ENCODE results near the gene RHBDD1.

RHBDD1 gene

DNA sequence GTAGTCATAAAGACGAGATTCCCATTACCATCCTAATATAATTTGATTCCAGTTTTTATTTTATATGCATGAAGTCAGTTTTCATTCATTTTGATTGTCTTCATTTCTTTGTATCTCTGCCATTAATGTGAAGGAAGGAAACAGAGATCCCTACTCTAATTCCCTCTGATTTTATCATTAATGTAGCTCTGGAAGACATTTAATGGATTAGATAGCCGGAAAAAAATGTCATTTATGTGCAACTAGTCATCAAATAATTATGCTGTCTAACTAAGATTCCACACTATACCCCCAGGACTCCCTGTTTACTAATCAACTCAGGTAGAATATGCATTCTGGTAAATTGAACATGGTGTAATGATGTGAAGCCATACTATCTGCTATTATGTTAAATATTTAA is 19.9 kb downstream of the RHBDD1 start:
- WGBS (ENCODE audit: extremely low coverage, insufficient coverage, insufficient read length), result no CpG with 5 or more reads among the region's 2 CpGs
- H2AFZ ChIP-seq (ENCODE audit: insufficient read depth, low read length, poor library complexity), result no peak overlapping the region
- H3K27ac ChIP-seq (ENCODE audit: low read depth, low read length), result no peak overlapping the region
- H3K27me3 ChIP-seq (ENCODE audit: insufficient read depth, low read length), result no peaks in the 10 kb centered on the region
- no peaks in the 10 kb centered on the region for H3K36me3 ChIP-seq (ENCODE audit: control insufficient read depth in 1 of 2, insufficient read depth in 2 of 2, low read length in 2 of 2)
- no peak overlapping the region for H3K4me3 ChIP-seq (ENCODE audit: low read depth, low read length)
- no peak overlapping the region for H3K14ac ChIP-seq (ENCODE audit: low read length)
- no peaks in the 10 kb centered on the region for H3K9me3 ChIP-seq (ENCODE audit: insufficient read depth, low read depth, low read length)
- no peak overlapping the region for H3K18ac ChIP-seq (ENCODE audit: low read length)
- H3K79me1 ChIP-seq (ENCODE audit: low read length), result no peaks in the 10 kb centered on the region
- DNase-seq, result peak in 1 of 2 donors; percentile 22
- no peaks in the 10 kb centered on the region for H3K79me2 ChIP-seq (ENCODE audit: control insufficient read depth, insufficient read depth, low read length, poor library complexity)
- no peak overlapping the region for H3K4me2 ChIP-seq (ENCODE audit: low read length)
- H2BK120ac ChIP-seq (ENCODE audit: insufficient read depth, low read length, poor library complexity), result no peak overlapping the region
- H3K4ac ChIP-seq (ENCODE audit: low read depth, low read length), result no peak overlapping the region
- H3K23ac ChIP-seq (ENCODE audit: low read length), result no peak overlapping the region
- H4K12ac ChIP-seq (ENCODE audit: low read depth, low read length), result no peak overlapping the region
- H4K8ac ChIP-seq (ENCODE audit: low read depth, low read length), result no peak overlapping the region
- H2AK5ac ChIP-seq (ENCODE audit: low read length), result no peak overlapping the region
- no peak overlapping the region for H3K9ac ChIP-seq (ENCODE audit: low read length)
- no peak overlapping the region for H4K91ac ChIP-seq (ENCODE audit: low read depth, low read length)
- no peak overlapping the region for H2BK5ac ChIP-seq (ENCODE audit: low read depth, low read length, poor library complexity)
- no peak overlapping the region for H2BK12ac ChIP-seq (ENCODE audit: low read length)
- H3K4me1 ChIP-seq (ENCODE audit: control insufficient read depth in 1 of 2, insufficient read depth in 2 of 2, low read length in 2 of 2), result no peaks in the 10 kb centered on the region

- Histone ChIP-seq H3K79me1 (ENCODE audit: low read length) (no peaks in the 10 kb centered on the region), H3K27ac (ENCODE audit: low read depth, low read length) (no peak overlapping the region), H4K8ac (ENCODE audit: low read depth, low read length) (no peak overlapping the region), H3K79me2 (ENCODE audit: control insufficient read depth, insufficient read depth, low read length, poor library complexity) (no peaks in the 10 kb centered on the region), H2BK12ac (ENCODE audit: low read length) (no peak overlapping the region), H3K36me3 (ENCODE audit: control insufficient read depth in 1 of 2, insufficient read depth in 2 of 2, low read length in 2 of 2) (peaks cover 0 to 4% of the 10 kb centered on the region in 2 experiments), H4K12ac (ENCODE audit: low read depth, low read length) (no peak overlapping the region), H3K4ac (ENCODE audit: low read depth, low read length) (no peak overlapping the region), H3K23ac (ENCODE audit: low read length) (no peak overlapping the region), H3K14ac (ENCODE audit: low read length) (no peak overlapping the region), H3K18ac (ENCODE audit: low read length) (no peak overlapping the region), H2BK120ac (ENCODE audit: insufficient read depth, low read length, poor library complexity) (no peak overlapping the region), H3K9ac (ENCODE audit: low read length) (no peak overlapping the region), H2AK5ac (ENCODE audit: low read length) (no peak overlapping the region), H3K4me1 (ENCODE audit: control insufficient read depth in 1 of 2, insufficient read depth in 2 of 2, low read length in 2 of 2) (peaks cover 0 to 4% of the 10 kb centered on the region in 2 experiments), H2AFZ (ENCODE audit: insufficient read depth, low read length, poor library complexity) (no peak overlapping the region), H3K4me3 (ENCODE audit: low read depth, low read length) (no peak overlapping the region), H4K91ac (ENCODE audit: low read depth, low read length) (no peak overlapping the region), H3K9me3 (ENCODE audit: insufficient read depth, low read depth, low read length) (no peaks in the 10 kb centered on the region), H3K4me2 (ENCODE audit: low read length) (no peak overlapping the region), H3K27me3 (ENCODE audit: insufficient read depth, low read length) (no peaks in the 10 kb centered on the region), H2BK5ac (ENCODE audit: low read depth, low read length, poor library complexity) (no peak overlapping the region)
- DNase-seq, result no peak
Measured at GRCh38 chr2:226860087-226860486, 24.2 kb downstream of the RHBDD1 start.

- WGBS (ENCODE audit: extremely low coverage, insufficient coverage, insufficient read length), result no CpG with 5 or more reads among the region's 2 CpGs
- H3K23ac ChIP-seq (ENCODE audit: low read length), result no peak overlapping the region
- no peak for DNase-seq
Measured at GRCh38 chr2:226862623-226863022, 26.8 kb downstream of the RHBDD1 start.

GRCh38 chr2:226865273-226865672 is 29.4 kb downstream of the RHBDD1 start:
- Histone ChIP-seq H4K8ac (ENCODE audit: low read depth, low read length) (no peak overlapping the region), H2AFZ (ENCODE audit: insufficient read depth, low read length, poor library complexity) (no peak overlapping the region), H3K4me3 (ENCODE audit: low read depth, low read length) (no peak overlapping the region), H2AK5ac (ENCODE audit: low read length) (no peak overlapping the region), H3K14ac (ENCODE audit: low read length) (no peak overlapping the region), H3K79me1 (ENCODE audit: low read length) (no peaks in the 10 kb centered on the region), H3K27me3 (ENCODE audit: insufficient read depth, low read length) (no peaks in the 10 kb centered on the region), H3K27ac (ENCODE audit: low read depth, low read length) (no peak overlapping the region), H3K4ac (ENCODE audit: low read depth, low read length) (no peak overlapping the region), H3K4me1 (ENCODE audit: control insufficient read depth in 1 of 2, insufficient read depth in 2 of 2, low read length in 2 of 2) (peaks cover 0 to 4% of the 10 kb centered on the region in 2 experiments), H2BK12ac (ENCODE audit: low read length) (no peak overlapping the region), H2BK5ac (ENCODE audit: low read depth, low read length, poor library complexity) (no peak overlapping the region), H3K9ac (ENCODE audit: low read length) (no peak overlapping the region), H4K91ac (ENCODE audit: low read depth, low read length) (no peak overlapping the region), H3K4me2 (ENCODE audit: low read length) (no peak overlapping the region), H3K23ac (ENCODE audit: low read length) (no peak overlapping the region), H4K12ac (ENCODE audit: low read depth, low read length) (no peak overlapping the region), H3K79me2 (ENCODE audit: control insufficient read depth, insufficient read depth, low read length, poor library complexity) (no peaks in the 10 kb centered on the region), H2BK120ac (ENCODE audit: insufficient read depth, low read length, poor library complexity) (no peak overlapping the region), H3K18ac (ENCODE audit: low read length) (no peak overlapping the region), H3K36me3 (ENCODE audit: control insufficient read depth in 1 of 2, insufficient read depth in 2 of 2, low read length in 2 of 2) (peaks cover 3 to 6% of the 10 kb centered on the region in 2 experiments), H3K9me3 (ENCODE audit: insufficient read depth, low read depth, low read length) (no peaks in the 10 kb centered on the region)
- no CpG with 5 or more reads among the region's 1 CpG for WGBS (ENCODE audit: extremely low coverage, insufficient coverage, insufficient read length)
- no peak for DNase-seq

More at GRCh38 chr2:226862623-226863022, 26.8 kb downstream of the RHBDD1 start:
- peaks cover 2 to 6% of the 10 kb centered on the region in 2 experiments for H3K36me3 ChIP-seq (ENCODE audit: control insufficient read depth in 1 of 2, insufficient read depth in 2 of 2, low read length in 2 of 2)
- H4K8ac ChIP-seq (ENCODE audit: low read depth, low read length), result no peak overlapping the region
- no peak overlapping the region for H3K18ac ChIP-seq (ENCODE audit: low read length)
- no peak overlapping the region for H3K4ac ChIP-seq (ENCODE audit: low read depth, low read length)
- H3K9me3 ChIP-seq (ENCODE audit: insufficient read depth, low read depth, low read length), result no peaks in the 10 kb centered on the region
- no peak overlapping the region for H2AFZ ChIP-seq (ENCODE audit: insufficient read depth, low read length, poor library complexity)
- no peak overlapping the region for H2BK120ac ChIP-seq (ENCODE audit: insufficient read depth, low read length, poor library complexity)
- no peak overlapping the region for H3K4me3 ChIP-seq (ENCODE audit: low read depth, low read length)
- H3K14ac ChIP-seq (ENCODE audit: low read length), result no peak overlapping the region
- H2BK5ac ChIP-seq (ENCODE audit: low read depth, low read length, poor library complexity), result no peak overlapping the region
- H3K27ac ChIP-seq (ENCODE audit: low read depth, low read length), result no peak overlapping the region
- H2AK5ac ChIP-seq (ENCODE audit: low read length), result no peak overlapping the region
- no peaks in the 10 kb centered on the region for H3K27me3 ChIP-seq (ENCODE audit: insufficient read depth, low read length)
- H3K4me1 ChIP-seq (ENCODE audit: control insufficient read depth in 1 of 2, insufficient read depth in 2 of 2, low read length in 2 of 2), result peaks cover 0 to 4% of the 10 kb centered on the region in 2 experiments
- no peak overlapping the region for H2BK12ac ChIP-seq (ENCODE audit: low read length)
- no peak overlapping the region for H4K91ac ChIP-seq (ENCODE audit: low read depth, low read length)
- no peak overlapping the region for H3K9ac ChIP-seq (ENCODE audit: low read length)
- H4K12ac ChIP-seq (ENCODE audit: low read depth, low read length), result no peak overlapping the region
- H3K4me2 ChIP-seq (ENCODE audit: low read length), result no peak overlapping the region
- H3K79me1 ChIP-seq (ENCODE audit: low read length), result no peaks in the 10 kb centered on the region
- no peaks in the 10 kb centered on the region for H3K79me2 ChIP-seq (ENCODE audit: control insufficient read depth, insufficient read depth, low read length, poor library complexity)
